Astrocyte (in vitro differentiated cells and primary cell): ENCODE measurements around the gene MORN1. TPM values are rescaled to one million over a fixed set of nuclear protein-coding genes. Genes with fewer than 3 reads are reported as not detected.

Experiments used
- DNase-seq: peaks from one replicate; pipeline ENCODE4 v3.0.0-alpha.2; 2010; ENCODE audit warnings: low read depth
- FAIRE-seq: peaks from 2 replicates; lab custom pipeline; 2011; peaks lifted over from hg19 to GRCh38; lab: Jason Lieb, UNC
- H2AFZ ChIP-seq: 2 replicates; pipeline ENCODE4 v1.6.0; 2012; ENCODE audit warnings: low read depth, low read length, inconsistent platforms
- H3K27ac ChIP-seq: 2 replicates; pipeline ENCODE4 v1.5.1; 2011; ENCODE audit warnings: low read depth, low read length, inconsistent platforms
- H3K27me3 ChIP-seq: 2 replicates; pipeline ENCODE4 v1.6.0; 2011; ENCODE audit warnings: low read length, inconsistent platforms; ENCODE audit not compliant: insufficient read depth
- H3K36me3 ChIP-seq: 2 replicates; pipeline ENCODE4 v1.5.1; 2011; ENCODE audit warnings: low read length, inconsistent platforms; ENCODE audit not compliant: insufficient read depth
- H3K4me1 ChIP-seq: 2 replicates; pipeline ENCODE4 v1.5.1; 2011; ENCODE audit warnings: low read length, inconsistent platforms; ENCODE audit not compliant: insufficient read depth
- H3K4me2 ChIP-seq: 2 replicates; pipeline ENCODE4 v1.6.0; 2012; ENCODE audit warnings: low read length, inconsistent platforms
- H3K4me3 ChIP-seq: 2 replicates; pipeline ENCODE4 v1.5.1; 2011; ENCODE audit warnings: low read depth, mild to moderate bottlenecking, low read length, inconsistent platforms; ENCODE audit not compliant: insufficient read depth
- H3K79me2 ChIP-seq: 2 replicates; pipeline ENCODE4 v1.6.0; 2012; ENCODE audit warnings: mild to moderate bottlenecking, low read length, inconsistent platforms; ENCODE audit not compliant: insufficient read depth
- H3K9ac ChIP-seq: 2 replicates; pipeline ENCODE4 v1.6.0; 2012; ENCODE audit warnings: mild to moderate bottlenecking, low read length, inconsistent platforms
- H3K9me3 ChIP-seq: 2 replicates; pipeline ENCODE4 v1.5.1; 2012; ENCODE audit warnings: low read depth, mild to moderate bottlenecking, low read length, inconsistent platforms; ENCODE audit not compliant: insufficient read depth
- H4K20me1 ChIP-seq: 2 replicates; pipeline ENCODE4 v1.6.0; 2012; ENCODE audit warnings: low read length, inconsistent platforms; ENCODE audit not compliant: insufficient read depth
- H3K27ac Mint-ChIP-seq: one replicate; pipeline ENCODE4 v1.8.0; 2021; ENCODE audit warnings: mild to moderate bottlenecking, mixed read lengths; ENCODE audit not compliant: unreplicated experiment
- H3K27me3 Mint-ChIP-seq: one replicate; pipeline ENCODE4 v1.8.0; 2021; ENCODE audit warnings: low read depth, mixed read lengths; ENCODE audit not compliant: unreplicated experiment
- H3K36me3 Mint-ChIP-seq: one replicate; pipeline ENCODE4 v1.8.0; 2021; ENCODE audit warnings: low read depth, mixed read lengths; ENCODE audit not compliant: unreplicated experiment
- H3K4me1 Mint-ChIP-seq: one replicate; pipeline ENCODE4 v1.8.0; 2021; ENCODE audit warnings: low read depth, mixed read lengths; ENCODE audit not compliant: unreplicated experiment
- H3K4me3 Mint-ChIP-seq: one replicate; pipeline ENCODE4 v1.8.0; 2021; ENCODE audit warnings: mild to moderate bottlenecking, moderate library complexity, mixed read lengths; ENCODE audit not compliant: unreplicated experiment
- H3K9me3 Mint-ChIP-seq: one replicate; pipeline ENCODE4 v1.8.0; 2021; ENCODE audit warnings: mild to moderate bottlenecking, mixed read lengths; ENCODE audit not compliant: unreplicated experiment
- CTCF ChIP-seq: IDR thresholded peaks from 2 replicates; pipeline ENCODE4 v1.5.1; 2011; ENCODE audit warnings: low read depth, mild to moderate bottlenecking, inconsistent platforms, low read length, moderate library complexity; ENCODE audit not compliant: insufficient read depth
- EZH2 ChIP-seq: IDR thresholded peaks from 2 replicates; pipeline ENCODE4 v1.6.1; 2012; ENCODE audit warnings: mild to moderate bottlenecking, low read length, inconsistent platforms; ENCODE audit not compliant: insufficient read depth
- total RNA-seq: library from RNA; stranded (reverse); gene quantifications from 2 replicates; pipeline ENCODE4 v1.2.1, GENCODE V29; 2021

MORN1 gene
- total RNA-seq, 1 donor from 2014 or later, result 9.2 TPM

GRCh38 chr1:2412395-2412772 lies 21.0 kb upstream of the MORN1 start, which contains the start of gene PEX10:
Gene PEX10, minus strand, starts transcription at chr1:2412564. Its CDS starts 62 bp downstream, at chr1:2412502.
- Histone ChIP-seq H4K20me1 (no peaks in the 10 kb centered on the region), H3K79me2 (peaks cover 18% of the 10 kb centered on the region)
- FAIRE-seq, result no peak

GRCh38 chr1:2411801-2412394 lies 20.5 kb upstream of the MORN1 start:
- peak overlapping the region; percentile 91 for H3K4me3 Mint-ChIP-seq
- TF ChIP-seq EZH2 (no peak), CTCF (no peak)
- H3K27me3 Mint-ChIP-seq, result peaks cover 3% of the 10 kb centered on the region
- Histone ChIP-seq H3K36me3 (no peaks in the 10 kb centered on the region), H2AFZ (peak overlapping the region; percentile 86), H3K9ac (peak overlapping the region; percentile 96), H3K4me1 (peaks cover 22% of the 10 kb centered on the region), H3K4me3 (peak overlapping the region; percentile 87), H3K27me3 (no peaks in the 10 kb centered on the region), H3K79me2 (peaks cover 18% of the 10 kb centered on the region), H3K27ac (peak overlapping the region; percentile 89), H3K9me3 (no peaks in the 10 kb centered on the region), H3K4me2 (peak overlapping the region; percentile 99), H4K20me1 (peaks cover under 1% of the 10 kb centered on the region)
- DNase-seq (no peak), FAIRE-seq (no peak)
- no peaks in the 10 kb centered on the region for H3K9me3 Mint-ChIP-seq
- peaks cover 9% of the 10 kb centered on the region for H3K4me1 Mint-ChIP-seq
- H3K36me3 Mint-ChIP-seq, result peaks cover 2% of the 10 kb centered on the region
- H3K27ac Mint-ChIP-seq, result peak overlapping the region; percentile 89

More at GRCh38 chr1:2412395-2412772, 21.0 kb upstream of the MORN1 start, which contains the start of gene PEX10:
- H3K36me3 Mint-ChIP-seq, result peaks cover 2% of the 10 kb centered on the region
- H3K27me3 Mint-ChIP-seq, result peaks cover 7% of the 10 kb centered on the region
- H3K27ac ChIP-seq, result peak within 1 kb of the TSS; percentile 89
- H3K4me1 Mint-ChIP-seq, result peaks cover 9% of the 10 kb centered on the region
- peaks cover 22% of the 10 kb centered on the region for H3K4me1 ChIP-seq
- H3K36me3 ChIP-seq, result no peaks in the 10 kb centered on the region
- DNase-seq, result peak; percentile 76
- H3K27me3 ChIP-seq, result no peaks in the 10 kb centered on the region
- peak within 1 kb of the TSS; percentile 91 for H3K4me3 Mint-ChIP-seq
- H2AFZ ChIP-seq, result peak within 1 kb of the TSS; percentile 94
- H3K4me2 ChIP-seq, result peak within 1 kb of the TSS; percentile 99
- H3K9me3 ChIP-seq, result no peaks in the 10 kb centered on the region
- H3K9me3 Mint-ChIP-seq, result no peaks in the 10 kb centered on the region
- peak within 1 kb of the TSS; percentile 87 for H3K4me3 ChIP-seq
- peak within 1 kb of the TSS; percentile 89 for H3K27ac Mint-ChIP-seq
- TF ChIP-seq EZH2, result no peak
- no peak for TF ChIP-seq CTCF
- peak within 1 kb of the TSS; percentile 96 for H3K9ac ChIP-seq

GRCh38 chr1:2409745-2410144 lies 18.4 kb upstream of the MORN1 start:
- no peak overlapping the region for H3K4me3 Mint-ChIP-seq
- FAIRE-seq (no peak), DNase-seq (no peak)
- Histone ChIP-seq H3K4me1 (peaks cover 39% of the 10 kb centered on the region), H3K4me2 (no peak overlapping the region), H3K27me3 (no peaks in the 10 kb centered on the region), H4K20me1 (peaks cover 15% of the 10 kb centered on the region), H3K9me3 (no peaks in the 10 kb centered on the region), H3K79me2 (peaks cover 18% of the 10 kb centered on the region), H2AFZ (no peak overlapping the region), H3K9ac (no peak overlapping the region), H3K4me3 (no peak overlapping the region), H3K36me3 (peaks cover under 1% of the 10 kb centered on the region), H3K27ac (no peak overlapping the region)
- H3K27ac Mint-ChIP-seq, result no peak overlapping the region
- no peaks in the 10 kb centered on the region for H3K9me3 Mint-ChIP-seq
- H3K4me1 Mint-ChIP-seq, result peaks cover 13% of the 10 kb centered on the region
- peaks cover 2% of the 10 kb centered on the region for H3K36me3 Mint-ChIP-seq
- no peaks in the 10 kb centered on the region for H3K27me3 Mint-ChIP-seq
- TF ChIP-seq CTCF, result no peak
- TF ChIP-seq EZH2, result no peak
